ENCODE results near the gene VTN. TPM values are rescaled to one million over a fixed set of nuclear protein-coding genes. Genes with fewer than 3 reads are reported as not detected.

The VTN gene
- total RNA-seq, 1 donor from 2014 or later, result 40.4 TPM

DNA sequence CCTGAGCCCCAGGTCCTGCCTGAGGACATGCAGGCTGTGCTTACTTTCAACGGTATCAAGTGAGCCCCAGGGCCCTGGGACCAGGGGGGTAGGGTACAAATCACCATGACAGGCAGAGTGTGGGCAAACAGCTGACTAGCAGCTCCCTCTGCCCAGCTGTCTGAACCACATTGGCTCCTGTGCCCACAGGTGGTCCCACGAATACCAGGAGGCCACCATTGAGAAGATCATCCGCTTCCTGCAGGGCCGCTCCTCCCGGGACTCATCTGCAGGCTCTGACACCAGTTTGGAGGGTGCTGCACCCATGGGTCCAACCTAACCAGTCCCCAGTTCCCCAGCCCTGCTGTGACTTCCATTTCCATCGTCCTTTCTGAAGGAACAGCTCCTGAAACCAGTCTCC, 25.9 kb upstream of the VTN start:
- Histone ChIP-seq H3K4me1 (peaks cover 14% of the 10 kb centered on the region), H3K36me3 (peaks cover 51% of the 10 kb centered on the region), H3K4me3 (no peak overlapping the region), H3K27me3 (ENCODE audit: low read depth) (no peaks in the 10 kb centered on the region), H3K27ac (replicated peaks) (no peak overlapping the region), H3K9me3 (replicated peaks) (no peaks in the 10 kb centered on the region)
- intact Hi-C loops (cut with micrococcal nuclease), result no loop called here
- TF ChIP-seq, protein P1, sequence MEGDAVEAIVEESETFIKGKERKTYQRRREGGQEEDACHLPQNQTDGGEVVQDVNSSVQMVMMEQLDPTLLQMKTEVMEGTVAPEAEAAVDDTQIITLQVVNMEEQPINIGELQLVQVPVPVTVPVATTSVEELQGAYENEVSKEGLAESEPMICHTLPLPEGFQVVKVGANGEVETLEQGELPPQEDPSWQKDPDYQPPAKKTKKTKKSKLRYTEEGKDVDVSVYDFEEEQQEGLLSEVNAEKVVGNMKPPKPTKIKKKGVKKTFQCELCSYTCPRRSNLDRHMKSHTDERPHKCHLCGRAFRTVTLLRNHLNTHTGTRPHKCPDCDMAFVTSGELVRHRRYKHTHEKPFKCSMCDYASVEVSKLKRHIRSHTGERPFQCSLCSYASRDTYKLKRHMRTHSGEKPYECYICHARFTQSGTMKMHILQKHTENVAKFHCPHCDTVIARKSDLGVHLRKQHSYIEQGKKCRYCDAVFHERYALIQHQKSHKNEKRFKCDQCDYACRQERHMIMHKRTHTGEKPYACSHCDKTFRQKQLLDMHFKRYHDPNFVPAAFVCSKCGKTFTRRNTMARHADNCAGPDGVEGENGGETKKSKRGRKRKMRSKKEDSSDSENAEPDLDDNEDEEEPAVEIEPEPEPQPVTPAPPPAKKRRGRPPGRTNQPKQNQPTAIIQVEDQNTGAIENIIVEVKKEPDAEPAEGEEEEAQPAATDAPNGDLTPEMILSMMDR (IDR thresholded peaks at IDR 0.05; ENCODE audit: borderline replicate concordance), result no peak
- no peak for DNase-seq

DNA sequence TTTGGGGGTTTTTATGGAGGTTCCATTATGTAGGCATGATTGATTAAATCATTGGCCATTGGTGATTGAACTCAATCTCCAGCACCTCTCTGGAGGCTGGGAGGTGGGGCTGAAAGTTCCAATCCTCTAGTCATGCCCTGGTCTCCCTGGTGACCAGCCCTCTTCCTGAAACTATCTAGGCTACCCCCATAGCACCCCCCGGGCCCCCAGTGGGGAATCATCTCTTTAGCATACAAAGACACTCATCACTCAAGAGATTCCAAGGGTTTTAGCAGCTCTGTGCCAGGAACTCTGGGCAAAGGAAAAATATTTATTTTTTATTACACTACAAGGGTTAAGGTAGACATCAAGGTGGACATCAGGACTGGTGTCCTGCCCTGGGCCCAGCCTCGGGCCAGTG, 25.3 kb upstream of the VTN start:
- H3K4me3 ChIP-seq, result no peak overlapping the region
- TF ChIP-seq, protein P1 (IDR thresholded peaks at IDR 0.05; ENCODE audit: borderline replicate concordance), result no peak
- H3K27ac ChIP-seq (replicated peaks), result no peak overlapping the region
- H3K36me3 ChIP-seq, result peaks cover 57% of the 10 kb centered on the region
- peaks cover 14% of the 10 kb centered on the region for H3K4me1 ChIP-seq
- DNase-seq, result no peak
- intact Hi-C loops (cut with micrococcal nuclease), result no loop called here
- H3K9me3 ChIP-seq (replicated peaks), result no peaks in the 10 kb centered on the region
- H3K27me3 ChIP-seq (ENCODE audit: low read depth), result no peaks in the 10 kb centered on the region

DNA sequence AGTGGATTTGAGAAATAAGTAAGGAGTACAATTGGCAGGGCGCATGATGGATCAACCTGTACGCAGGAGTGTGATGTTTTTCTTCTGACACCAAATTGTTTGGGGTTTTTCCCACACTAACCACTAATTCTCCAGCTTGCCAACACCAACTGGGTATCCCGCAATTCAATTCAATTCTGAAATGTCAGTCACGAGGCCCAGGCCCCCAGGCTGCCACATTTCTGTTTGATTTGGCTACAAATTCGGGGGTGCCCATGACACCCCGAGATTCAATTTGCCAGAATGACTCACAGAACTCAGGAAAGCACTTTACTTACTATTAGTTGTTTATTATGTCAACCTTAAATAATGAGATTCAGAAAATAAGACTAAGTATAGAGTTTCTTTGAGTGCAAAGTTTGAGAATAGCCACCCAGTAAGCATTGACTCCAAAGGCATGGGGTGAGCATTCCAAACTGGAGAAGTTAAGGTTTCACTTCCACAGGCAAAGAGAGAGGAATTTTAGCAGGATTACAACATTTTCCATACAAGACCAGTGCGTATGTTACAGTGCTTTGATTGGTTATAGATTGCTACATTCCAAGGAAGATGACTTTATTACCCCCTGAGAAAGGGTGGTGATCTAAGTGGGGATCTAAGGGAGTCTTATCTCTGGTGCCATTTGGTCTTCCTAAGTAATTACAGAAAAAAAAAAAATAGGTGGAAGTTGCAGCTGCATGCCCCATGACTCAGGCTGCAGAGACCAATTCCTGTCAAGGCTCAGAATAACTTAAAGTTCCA, 24.4 kb upstream of the VTN start:
- H3K9me3 ChIP-seq (replicated peaks), result no peaks in the 10 kb centered on the region
- no peaks in the 10 kb centered on the region for H3K27me3 ChIP-seq (ENCODE audit: low read depth)
- peaks cover 66% of the 10 kb centered on the region for H3K36me3 ChIP-seq
- TF ChIP-seq, protein P1 (IDR thresholded peaks at IDR 0.05; ENCODE audit: borderline replicate concordance), result no peak
- no peak overlapping the region for H3K4me3 ChIP-seq
- no peak for DNase-seq
- intact Hi-C loops (cut with micrococcal nuclease), result no loop called here
- H3K4me1 ChIP-seq, result peaks cover 14% of the 10 kb centered on the region
- no peak overlapping the region for H3K27ac ChIP-seq (replicated peaks)

DNA sequence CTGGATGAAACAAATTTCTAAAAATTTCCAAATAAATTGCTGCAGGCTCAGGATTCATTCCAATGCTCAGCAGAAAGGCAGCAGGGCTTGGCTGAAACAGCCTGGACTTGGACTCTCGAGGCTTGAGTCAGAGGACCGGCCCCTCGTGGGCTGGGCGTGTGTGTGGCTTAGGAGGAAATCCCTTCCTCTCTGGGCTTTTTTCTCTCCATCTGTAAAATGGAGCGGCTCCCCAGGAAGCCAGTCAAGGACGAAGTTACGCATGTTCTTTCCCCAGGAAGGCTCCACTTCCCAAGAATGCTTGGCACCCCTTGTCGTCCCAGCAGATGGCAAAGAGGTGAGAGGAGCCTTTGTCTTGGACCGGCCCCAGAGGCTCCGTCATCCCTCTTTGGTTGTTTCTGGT, 22.4 kb upstream of the VTN start:
- Histone ChIP-seq H3K4me3 (no peak overlapping the region), H3K27ac (replicated peaks) (no peak overlapping the region), H3K36me3 (peaks cover 81% of the 10 kb centered on the region), H3K4me1 (no peaks in the 10 kb centered on the region), H3K9me3 (replicated peaks) (no peaks in the 10 kb centered on the region), H3K27me3 (ENCODE audit: low read depth) (no peaks in the 10 kb centered on the region)
- no peak for DNase-seq
- intact Hi-C loops (cut with micrococcal nuclease), result no loop called here
- TF ChIP-seq, protein P1 (IDR thresholded peaks at IDR 0.05; ENCODE audit: borderline replicate concordance), result no peak

DNA sequence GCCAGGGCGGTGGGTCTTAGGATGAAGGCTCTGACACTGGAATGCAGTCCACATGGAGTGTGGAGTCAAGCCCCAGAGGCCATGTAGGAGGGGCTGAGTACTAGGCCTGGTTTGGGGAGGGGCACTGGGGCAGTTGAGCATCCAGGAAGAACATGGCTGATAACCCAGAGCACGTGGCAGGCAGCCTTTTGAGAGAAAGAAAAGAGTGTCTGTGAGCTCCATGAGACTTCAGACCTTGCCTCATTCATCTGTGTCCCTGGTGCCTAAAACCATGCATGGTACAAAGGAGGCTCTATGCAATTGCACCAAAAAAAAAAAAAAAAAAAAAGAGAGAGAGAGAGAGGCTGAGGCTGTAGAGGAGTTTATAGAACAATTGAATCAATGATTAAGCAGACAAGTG, 21.3 kb upstream of the VTN start:
- peaks cover 84% of the 10 kb centered on the region for H3K36me3 ChIP-seq

More for the DNA sequence above, 21.3 kb upstream of the VTN start:
- H3K9me3 ChIP-seq (replicated peaks), result no peaks in the 10 kb centered on the region
- H3K27me3 ChIP-seq (ENCODE audit: low read depth), result no peaks in the 10 kb centered on the region
- TF ChIP-seq, protein P1 (IDR thresholded peaks at IDR 0.05; ENCODE audit: borderline replicate concordance), result no peak
- H3K4me1 ChIP-seq, result no peaks in the 10 kb centered on the region
- intact Hi-C loops (cut with micrococcal nuclease), result no loop called here
- no peak overlapping the region for H3K27ac ChIP-seq (replicated peaks)
- no peak for DNase-seq
- no peak overlapping the region for H3K4me3 ChIP-seq

All from left ventricle myocardium inferior (tissue), 1 donor.